HG03095 (cell line): ENCODE data around the gene CUL4A.
"Not testable (repeated sequence)": the region's sequence is repeated elsewhere in the genome, so short reads cannot be mapped to it uniquely, and the experiment has no call there.

Source experiments
- ATAC-seq: cut with Tn5 transposase; IDR thresholded peaks from one replicate; pipeline ENCODE4 v1.9.1; 2021; ENCODE audit warnings: moderate library complexity; ENCODE audit not compliant: unreplicated experiment

CUL4A gene

GRCh38 chr13:113283904-113284303 is 74.5 kb downstream of the CUL4A start:
- no peak for ATAC-seq

DNA sequence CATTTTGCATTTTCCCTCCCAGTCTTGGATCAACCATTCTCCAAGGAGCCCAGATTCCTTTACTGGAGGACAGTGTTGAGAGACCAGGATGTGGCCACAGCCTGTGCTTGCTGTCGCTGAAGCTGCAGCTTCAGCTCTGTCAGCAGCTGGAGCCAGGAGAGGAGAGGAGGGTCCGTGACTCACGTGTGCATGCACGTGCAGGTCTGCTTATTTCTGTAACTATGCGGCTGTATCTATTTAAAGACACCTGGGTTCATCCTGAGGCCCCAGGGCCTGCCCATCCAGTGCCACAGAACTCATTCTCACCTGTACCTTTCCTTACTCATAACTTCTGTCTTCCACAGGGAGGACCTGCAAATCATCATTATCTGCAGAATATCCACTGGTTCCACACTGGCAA is 79.5 kb downstream of the CUL4A start:
- ATAC-seq: no peak

- ATAC-seq: no peak
Measured at GRCh38 chr13:113291129-113291528, 81.7 kb downstream of the CUL4A start.

- ATAC-seq: no peak
Measured at GRCh38 chr13:113292021-113292862, 82.8 kb downstream of the CUL4A start.

DNA sequence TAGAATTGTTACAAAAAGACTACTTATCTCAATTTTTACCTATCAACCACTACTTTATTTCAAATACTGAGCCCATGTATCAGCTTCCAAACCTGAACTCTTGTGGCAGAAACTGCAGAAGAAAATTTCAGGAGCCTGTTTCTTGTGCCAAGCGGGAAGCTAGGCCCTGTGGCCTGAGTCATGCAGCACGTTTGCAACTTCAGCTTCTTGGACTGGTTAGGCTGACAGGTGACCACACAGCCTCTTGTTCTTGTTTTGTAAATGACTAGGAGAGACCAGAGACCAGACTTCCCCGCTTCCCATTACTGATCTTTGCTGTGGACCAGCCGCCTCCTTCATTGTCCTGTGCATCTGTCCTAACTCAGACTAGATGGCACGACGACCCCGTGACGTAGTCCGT is 84.3 kb downstream of the CUL4A start:
- ATAC-seq: no peak

- no peak for ATAC-seq
Measured at GRCh38 chr13:113295776-113296175, 86.4 kb downstream of the CUL4A start.

DNA sequence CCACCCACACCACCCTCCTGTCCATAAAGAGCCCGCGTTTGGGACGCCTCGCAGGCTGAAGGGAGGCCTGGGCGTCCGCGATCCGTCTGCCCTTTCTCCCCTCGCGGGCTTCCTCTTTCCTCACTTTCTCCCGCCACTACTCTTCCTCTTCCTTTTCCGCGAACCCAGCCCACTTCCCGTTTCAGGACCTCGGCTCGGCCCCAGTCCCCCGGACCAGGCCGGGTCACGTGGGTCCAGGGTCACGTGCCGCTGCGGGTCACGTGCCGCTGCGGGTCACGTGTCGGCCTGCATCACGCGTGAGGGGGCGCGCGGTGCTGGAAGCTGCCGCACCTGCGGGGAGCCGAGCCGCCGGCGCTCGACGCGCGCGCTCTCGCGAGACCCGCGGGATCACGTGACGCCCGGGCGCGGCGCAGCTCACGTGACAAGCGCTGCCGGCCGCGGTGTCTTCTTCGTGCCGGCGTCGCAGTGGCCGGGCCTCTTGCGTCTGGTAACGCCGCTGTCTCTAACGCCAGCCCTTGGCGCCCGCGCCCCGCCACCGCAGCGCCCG is 87.5 kb downstream of the CUL4A start, which contains the start of gene LAMP1:
TSS of gene LAMP1 (plus strand) at position 417 of the 547 bp plus-strand sequence. CDS start 196 bp downstream, outside the sequence.
- peak; percentile 77 for ATAC-seq

GRCh38 chr13:113297370-113298042 is 88.1 kb downstream of the CUL4A start:
- peak; percentile 25 for ATAC-seq

GRCh38 chr13:113298043-113298945 is 88.9 kb downstream of the CUL4A start:
- no peak for ATAC-seq

GRCh38 chr13:113299951-113300350 is 90.5 kb downstream of the CUL4A start:
- ATAC-seq: no peak

DNA sequence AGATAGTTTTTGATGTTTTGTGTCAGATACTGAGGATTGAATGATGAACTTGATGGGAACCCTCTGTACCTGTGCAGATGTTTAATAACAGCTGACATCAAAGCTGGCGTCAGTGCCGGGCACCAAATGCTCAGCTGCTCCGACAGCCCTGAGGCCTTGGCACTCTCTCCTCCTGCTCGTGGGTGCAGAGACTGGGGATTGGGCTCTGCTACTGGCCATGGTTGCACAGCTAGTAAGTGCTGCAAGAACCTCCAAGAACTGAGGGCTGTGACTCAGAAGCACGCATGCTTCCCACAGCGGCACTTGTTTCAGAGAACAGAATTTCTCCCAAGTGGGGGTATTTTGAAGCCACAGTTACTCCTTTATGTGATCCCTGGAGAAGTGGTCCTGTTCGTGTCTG is 93.6 kb downstream of the CUL4A start:
- ATAC-seq: no peak

- ATAC-seq: no peak
Measured at GRCh38 chr13:113304121-113304520, 94.7 kb downstream of the CUL4A start.

DNA sequence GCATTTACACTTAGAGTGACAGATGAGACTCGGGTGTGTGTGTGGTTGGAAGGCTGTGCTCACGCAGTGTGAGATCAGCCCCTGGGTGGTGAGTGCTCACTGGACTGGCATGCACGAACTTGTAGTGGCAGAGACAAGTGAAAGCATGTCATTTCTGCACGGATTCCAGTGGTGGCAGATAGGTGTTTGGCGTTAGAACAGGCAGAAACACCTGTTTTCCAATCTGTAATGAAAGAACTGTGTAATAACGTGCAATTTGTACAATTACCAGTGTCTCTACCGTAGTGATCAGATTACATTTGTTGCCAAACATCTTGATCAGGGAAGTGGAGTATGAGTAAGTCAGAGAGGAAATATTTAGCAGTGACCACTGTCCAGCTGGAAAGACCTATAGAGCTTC is 95.8 kb downstream of the CUL4A start:
- ATAC-seq: no peak

DNA sequence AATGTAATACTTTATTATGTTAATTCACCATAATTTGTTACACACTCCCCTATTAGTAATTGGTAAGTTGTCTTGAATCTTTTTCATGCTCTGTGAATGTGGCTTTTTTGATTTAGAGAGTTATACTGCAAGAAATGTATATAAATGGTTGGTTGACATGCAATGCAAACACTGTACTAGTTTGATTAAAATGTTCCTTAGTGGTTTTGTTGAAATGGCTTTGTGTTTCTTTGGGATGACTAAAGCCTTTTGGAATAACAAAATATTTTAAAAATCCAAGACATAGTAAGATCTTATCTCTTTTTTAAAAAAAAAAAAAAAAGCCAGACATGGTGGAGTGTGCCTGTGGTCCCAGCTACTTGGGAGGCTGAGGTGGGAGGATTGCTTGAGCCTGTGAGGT is 98.1 kb downstream of the CUL4A start:
- ATAC-seq: no peak

- no peak for ATAC-seq
Measured at GRCh38 chr13:113309473-113309872, 100.1 kb downstream of the CUL4A start.

DNA sequence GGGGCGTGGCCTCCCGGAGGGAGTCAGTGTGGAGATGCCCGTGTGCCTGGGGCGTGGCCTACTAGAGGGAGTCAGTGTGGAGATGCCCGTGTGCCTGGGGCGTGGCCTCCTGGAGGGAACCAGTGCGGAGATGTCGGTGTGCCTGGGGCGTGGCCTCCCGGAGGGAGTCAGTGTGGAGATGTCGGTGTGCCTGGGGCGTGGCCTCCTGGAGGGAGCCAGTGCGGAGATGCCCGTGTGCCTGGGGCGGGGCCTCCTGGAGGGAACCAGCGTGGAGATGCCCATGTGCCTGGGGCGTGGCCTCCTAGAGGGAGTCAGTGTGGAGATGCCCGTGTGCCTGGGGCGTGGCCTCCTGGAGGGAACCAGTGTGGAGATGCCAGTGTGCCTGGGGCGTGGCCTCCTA is 104.7 kb downstream of the CUL4A start:
- not testable (repeated sequence) for ATAC-seq

- ATAC-seq: not testable (repeated sequence)
Measured at GRCh38 chr13:113314895-113315470, 105.6 kb downstream of the CUL4A start.

DNA sequence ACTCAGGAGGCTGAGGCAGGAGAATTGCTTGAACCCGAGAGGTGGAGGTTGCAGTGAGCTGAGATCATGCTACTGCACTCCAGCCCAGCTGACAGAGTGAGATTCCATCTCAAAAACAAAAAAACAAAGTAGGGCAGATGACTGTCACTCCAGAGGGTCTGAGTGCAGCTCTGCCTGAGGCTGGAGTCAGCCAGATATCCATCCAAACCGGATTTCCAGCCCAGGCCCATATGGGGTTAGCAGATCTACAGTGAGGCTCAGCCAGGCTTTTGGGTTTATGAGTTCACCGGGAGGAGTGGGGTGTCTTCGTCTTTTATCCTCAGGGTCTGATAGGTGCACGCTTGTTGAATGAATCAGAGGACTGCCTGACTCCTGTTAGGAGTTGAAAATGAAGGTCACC is 106.6 kb downstream of the CUL4A start:
- no peak for ATAC-seq
